Gastrocnemius medialis (tissue), 4 donors: ENCODE measurements around the gene ARMC2.

Source experiments
- CTCF ChIP-seq, 5 experiments: fragments of 450-650 bp in 3 of 5; fragments of 200-600 bp in 2 of 5; sonication (generic) in 2 of 5; IDR thresholded peaks in 4 of 5; conservative IDR thresholded peaks in 1 of 5; 1 replicate in 4 of 5; 2 replicates in 1 of 5; pipeline ENCODE4 v1.5.1; 2016 to 2019; ENCODE audit warnings: antibody characterized with exemption in 5 of 5, mild to moderate bottlenecking in 3 of 5, moderate library complexity in 3 of 5
- POLR2A ChIP-seq, 2 donors: fragments of 450-650 bp; IDR thresholded peaks; one replicate each; pipeline ENCODE4 v1.6.1; 2017; ENCODE audit warnings: antibody characterized with exemption in 2 of 2, mild to moderate bottlenecking in 2 of 2, moderate library complexity in 2 of 2

GRCh38 chr6:108895571-108895970, 47.3 kb downstream of the ARMC2 start:
- TF ChIP-seq CTCF (IDR thresholded peaks at IDR 0.05 in 4 of 5, conservative IDR thresholded peaks at IDR 0.05 in 1 of 5) (no peak), POLR2A (IDR thresholded peaks at IDR 0.05) (no peak)
